ENCODE results near the gene SFN. TPM values are rescaled to one million over a fixed set of nuclear protein-coding genes. Genes with fewer than 3 reads are reported as not detected.

Gene SFN
- total RNA-seq, 4 donors from 2014 or later, result 364 to 1,347 (median 744) TPM

DNA sequence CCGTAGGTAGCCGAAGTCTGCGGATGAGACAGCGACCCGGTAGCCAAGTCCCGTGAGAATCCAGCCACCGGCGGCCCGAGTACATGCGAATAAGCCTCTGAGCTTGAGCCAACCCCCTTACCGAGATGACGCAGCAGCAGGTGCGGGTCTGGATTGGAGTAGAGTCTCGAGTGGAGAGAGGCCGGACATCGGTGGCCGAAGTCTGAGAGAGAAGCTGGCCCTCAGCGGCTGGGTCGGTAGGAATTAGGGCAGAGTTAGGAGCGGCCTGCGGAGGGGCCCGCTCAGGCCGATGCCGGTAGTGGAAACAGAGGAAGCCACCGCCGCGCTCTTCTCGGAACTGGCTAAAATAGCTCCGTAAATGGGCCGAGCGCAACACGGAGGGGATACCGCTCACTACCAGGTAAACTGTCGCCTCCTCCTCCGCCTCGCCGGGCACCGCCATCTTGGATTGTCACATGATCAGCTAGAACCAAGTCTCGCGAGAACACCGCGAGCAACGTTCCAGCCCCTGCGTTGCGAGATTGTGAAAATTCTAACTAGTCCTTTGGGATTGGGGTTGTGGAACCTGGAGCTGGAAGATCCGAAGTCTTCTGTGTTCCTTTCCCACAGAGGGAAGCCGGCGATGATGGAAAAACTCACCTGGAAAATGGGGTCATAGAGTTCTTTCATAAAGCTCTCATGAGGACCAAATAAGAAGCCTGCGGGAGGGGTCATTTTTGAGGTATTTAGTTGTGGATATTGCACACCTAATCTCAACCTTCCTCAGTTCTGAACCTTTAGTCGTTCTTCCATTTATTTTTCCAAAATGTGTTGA is 37.3 kb downstream of the SFN start, which contains the start of gene GPATCH3:
TSS of gene GPATCH3 (minus strand) at position 467 of the 814 bp plus-strand sequence. CDS start at position 442, 25 bp downstream.
- H3K36me3 ChIP-seq, result peaks cover 29% of the 10 kb centered on the region
- H3K4me3 ChIP-seq, result peak within 1 kb of the TSS; percentile 96
- H3K27me3 ChIP-seq, result no peaks in the 10 kb centered on the region
- TF ChIP-seq POLR2AphosphoS5 (IDR thresholded peaks at IDR 0.05) (peak; percentile 35 to 90 (median 80)), EP300 (IDR thresholded peaks at IDR 0.05) (no peak), POLR2A (IDR thresholded peaks at IDR 0.05) (peak in 1 of 2 donors; percentile 51)
- TF ChIP-seq, protein P1, sequence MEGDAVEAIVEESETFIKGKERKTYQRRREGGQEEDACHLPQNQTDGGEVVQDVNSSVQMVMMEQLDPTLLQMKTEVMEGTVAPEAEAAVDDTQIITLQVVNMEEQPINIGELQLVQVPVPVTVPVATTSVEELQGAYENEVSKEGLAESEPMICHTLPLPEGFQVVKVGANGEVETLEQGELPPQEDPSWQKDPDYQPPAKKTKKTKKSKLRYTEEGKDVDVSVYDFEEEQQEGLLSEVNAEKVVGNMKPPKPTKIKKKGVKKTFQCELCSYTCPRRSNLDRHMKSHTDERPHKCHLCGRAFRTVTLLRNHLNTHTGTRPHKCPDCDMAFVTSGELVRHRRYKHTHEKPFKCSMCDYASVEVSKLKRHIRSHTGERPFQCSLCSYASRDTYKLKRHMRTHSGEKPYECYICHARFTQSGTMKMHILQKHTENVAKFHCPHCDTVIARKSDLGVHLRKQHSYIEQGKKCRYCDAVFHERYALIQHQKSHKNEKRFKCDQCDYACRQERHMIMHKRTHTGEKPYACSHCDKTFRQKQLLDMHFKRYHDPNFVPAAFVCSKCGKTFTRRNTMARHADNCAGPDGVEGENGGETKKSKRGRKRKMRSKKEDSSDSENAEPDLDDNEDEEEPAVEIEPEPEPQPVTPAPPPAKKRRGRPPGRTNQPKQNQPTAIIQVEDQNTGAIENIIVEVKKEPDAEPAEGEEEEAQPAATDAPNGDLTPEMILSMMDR (IDR thresholded peaks at IDR 0.05), result no peak
- WGBS, result under 1% methylated on average over 29 of the region's 50 CpGs
- H3K4me1 ChIP-seq, result peaks cover 17% of the 10 kb centered on the region
- H3K9me3 ChIP-seq, result no peaks in the 10 kb centered on the region
- peak; percentile 96 to 98 for DNase-seq (ENCODE audit: low spot score in 2 of 2)
- peak within 1 kb of the TSS; percentile 87 for H3K27ac ChIP-seq

DNA sequence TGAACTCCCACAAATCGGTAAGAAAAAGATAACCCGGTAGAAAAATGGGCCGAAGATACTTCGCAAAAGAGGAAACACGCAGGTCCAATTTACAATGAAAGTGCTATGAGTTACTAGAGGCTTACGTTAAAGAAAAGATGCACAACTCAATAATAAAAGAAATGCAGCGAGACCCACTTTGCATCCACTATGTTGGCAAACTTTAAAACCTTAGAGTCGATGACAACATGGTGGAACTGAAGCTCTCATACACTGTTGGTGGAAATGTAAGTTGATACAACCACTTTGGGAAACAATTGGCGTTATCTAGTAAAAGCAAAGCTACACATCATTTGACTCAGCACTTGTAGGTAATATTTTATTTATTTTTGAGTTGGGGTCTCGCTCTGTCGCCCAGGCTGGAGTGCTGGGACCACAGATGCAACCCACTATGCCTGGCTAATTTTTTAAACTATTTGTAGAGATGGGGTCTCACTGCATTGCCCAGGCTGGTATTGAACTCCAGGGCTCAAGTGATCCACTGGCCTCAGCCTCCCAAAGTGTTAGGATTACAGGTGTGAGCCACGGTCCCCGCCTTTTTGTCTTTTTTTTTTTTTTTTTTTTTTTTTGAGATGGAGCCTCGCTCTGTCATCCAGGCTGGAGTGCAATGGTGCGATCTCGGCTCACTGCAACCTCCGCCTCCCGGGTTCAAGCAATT is 38.0 kb downstream of the SFN start:
- Histone ChIP-seq H3K9me3 (no peaks in the 10 kb centered on the region), H3K27ac (no peak overlapping the region), H3K36me3 (peaks cover 22% of the 10 kb centered on the region), H3K4me1 (peaks cover 17% of the 10 kb centered on the region), H3K4me3 (peak overlapping the region; percentile 96), H3K27me3 (no peaks in the 10 kb centered on the region)
- TF ChIP-seq POLR2A (IDR thresholded peaks at IDR 0.05), result no peak
- TF ChIP-seq, protein P1 (IDR thresholded peaks at IDR 0.05), result no peak
- TF ChIP-seq POLR2AphosphoS5 (IDR thresholded peaks at IDR 0.05), result no peak
- no peak for TF ChIP-seq EP300 (IDR thresholded peaks at IDR 0.05)
- 68% methylated on average over 18 of the region's 18 CpGs for WGBS
- no peak for DNase-seq (ENCODE audit: low spot score in 2 of 2)

DNA sequence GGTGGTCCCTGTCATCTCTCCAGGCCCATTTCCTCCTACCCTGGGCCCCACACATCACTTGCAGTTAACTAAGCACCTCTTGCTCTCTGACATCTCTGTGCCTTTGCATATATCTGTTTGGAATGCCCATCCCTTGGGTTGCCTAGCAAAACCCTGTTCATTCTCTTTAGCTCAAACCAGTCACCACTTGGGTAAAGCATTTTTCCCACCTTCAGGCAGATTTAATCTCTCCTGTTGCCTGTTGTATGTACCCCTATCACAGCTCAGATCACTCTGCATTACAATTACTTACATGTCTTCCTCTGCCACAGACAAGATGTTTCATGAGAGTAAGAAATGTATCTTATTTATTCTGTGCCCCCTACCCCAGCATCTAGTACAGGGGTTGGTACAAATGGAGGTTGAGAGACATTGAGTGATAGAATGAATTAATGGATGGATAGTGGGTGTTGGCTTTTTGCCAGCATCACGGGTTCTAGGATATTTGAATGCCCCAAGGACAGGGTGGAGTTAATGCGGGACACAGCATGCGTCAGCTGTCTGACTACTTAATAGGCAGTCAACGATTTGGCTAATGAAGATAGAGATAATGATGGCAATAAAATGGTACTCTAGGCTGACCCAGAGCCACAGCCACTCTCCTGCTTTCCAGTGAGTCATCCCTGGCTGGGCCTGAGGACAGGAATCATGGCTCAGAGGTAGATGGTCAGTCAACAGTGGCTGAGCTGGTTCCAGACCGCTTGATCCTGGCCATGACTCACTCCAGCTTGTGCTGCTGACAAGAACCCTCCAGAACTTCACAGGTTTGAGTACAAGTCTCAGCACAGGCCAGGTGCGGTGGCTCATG is 44.3 kb downstream of the SFN start:
- Histone ChIP-seq H3K9me3 (no peaks in the 10 kb centered on the region), H3K36me3 (no peaks in the 10 kb centered on the region), H3K4me1 (no peaks in the 10 kb centered on the region), H3K27me3 (no peaks in the 10 kb centered on the region), H3K4me3 (no peak overlapping the region), H3K27ac (no peak overlapping the region)
- WGBS, result 23% methylated on average over 5 of the region's 6 CpGs
- TF ChIP-seq POLR2AphosphoS5 (IDR thresholded peaks at IDR 0.05), result no peak
- TF ChIP-seq EP300 (IDR thresholded peaks at IDR 0.05), result no peak
- no peak for TF ChIP-seq POLR2A (IDR thresholded peaks at IDR 0.05)
- TF ChIP-seq, protein P1 (IDR thresholded peaks at IDR 0.05), result no peak
- no peak for DNase-seq (ENCODE audit: low spot score in 2 of 2)

DNA sequence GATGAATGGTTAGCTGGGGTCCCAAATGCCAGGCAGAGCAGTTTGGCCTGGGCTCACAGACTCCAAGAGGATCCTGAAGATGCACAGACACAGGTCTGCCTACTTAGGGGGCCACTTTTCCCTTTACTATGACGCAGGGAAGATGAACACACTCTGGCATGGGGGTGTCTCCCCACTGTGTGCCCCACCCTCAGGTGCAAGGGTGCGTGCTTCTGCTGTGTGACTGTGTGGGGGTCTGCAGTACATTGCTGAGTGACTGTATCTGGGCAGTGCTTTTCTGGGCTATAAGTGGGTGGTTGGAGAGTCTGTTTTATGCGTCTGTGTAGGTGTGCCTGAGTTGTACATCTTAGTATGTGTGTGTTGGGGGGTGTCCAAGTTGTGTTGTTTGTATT is 47.0 kb downstream of the SFN start:
- Histone ChIP-seq H3K27ac (no peak overlapping the region), H3K4me1 (no peaks in the 10 kb centered on the region), H3K4me3 (no peak overlapping the region), H3K27me3 (no peaks in the 10 kb centered on the region), H3K36me3 (no peaks in the 10 kb centered on the region), H3K9me3 (no peaks in the 10 kb centered on the region)
- DNase-seq (ENCODE audit: low spot score in 2 of 2), result no peak
- 89% methylated on average over 3 of the region's 3 CpGs for WGBS
- TF ChIP-seq EP300 (IDR thresholded peaks at IDR 0.05), result no peak

DNA sequence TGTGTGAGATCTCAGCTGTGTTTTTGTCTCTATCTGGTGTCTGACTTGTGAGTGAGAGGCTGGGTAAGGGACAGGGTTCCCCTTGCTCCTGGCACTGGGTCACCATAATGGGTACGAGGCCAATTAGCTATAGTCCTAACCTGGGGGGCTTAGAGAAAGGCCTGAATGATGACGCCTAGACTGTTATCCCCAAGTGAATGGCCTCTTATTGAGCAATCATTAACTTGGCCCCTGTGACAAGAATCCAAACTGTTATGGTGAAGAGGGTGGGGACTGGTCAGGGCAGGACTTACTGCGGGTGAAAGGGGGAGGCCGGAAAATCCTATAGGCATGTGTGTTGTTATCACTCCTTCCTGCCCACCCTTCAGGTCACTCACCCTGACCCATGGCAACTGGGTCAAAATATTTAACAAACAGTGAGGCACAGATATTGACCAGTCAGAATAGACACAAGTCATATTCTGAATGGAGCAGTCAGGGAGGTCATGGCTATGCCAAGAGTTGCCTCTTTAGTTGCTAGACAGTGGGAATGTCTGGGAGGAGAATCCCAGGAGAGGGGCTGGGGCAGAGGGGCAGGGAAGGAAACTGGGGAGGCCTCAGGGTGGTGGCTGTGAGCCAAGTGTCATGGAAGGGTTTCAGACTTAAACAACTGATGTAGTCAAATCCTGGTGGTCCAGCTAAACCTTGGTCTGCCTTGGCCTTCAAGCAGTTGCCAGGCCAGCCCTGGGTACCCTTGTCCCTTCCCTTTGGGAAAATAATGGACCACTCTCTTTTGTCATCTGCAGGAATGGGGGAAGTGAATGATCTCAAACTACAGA is 47.6 kb downstream of the SFN start:
- H3K27ac ChIP-seq, result no peak overlapping the region
- no peak for TF ChIP-seq POLR2AphosphoS5 (IDR thresholded peaks at IDR 0.05)
- TF ChIP-seq POLR2A (IDR thresholded peaks at IDR 0.05), result no peak
- TF ChIP-seq, protein P1 (IDR thresholded peaks at IDR 0.05), result no peak
- no peak for TF ChIP-seq EP300 (IDR thresholded peaks at IDR 0.05)

More for the DNA sequence above, 47.6 kb downstream of the SFN start:
- no peak overlapping the region for H3K4me3 ChIP-seq
- no peaks in the 10 kb centered on the region for H3K4me1 ChIP-seq
- no peaks in the 10 kb centered on the region for H3K27me3 ChIP-seq
- no peaks in the 10 kb centered on the region for H3K36me3 ChIP-seq
- no peak for DNase-seq (ENCODE audit: low spot score in 2 of 2)
- 84% methylated on average over 4 of the region's 4 CpGs for WGBS
- no peaks in the 10 kb centered on the region for H3K9me3 ChIP-seq
